ENCODE measurements around the gene SH3GL3. TPM values are rescaled to one million over a fixed set of nuclear protein-coding genes. Genes with fewer than 3 reads are reported as not detected.

The SH3GL3 gene
- total RNA-seq, 4 donors from 2014 or later, result not detected

DNA sequence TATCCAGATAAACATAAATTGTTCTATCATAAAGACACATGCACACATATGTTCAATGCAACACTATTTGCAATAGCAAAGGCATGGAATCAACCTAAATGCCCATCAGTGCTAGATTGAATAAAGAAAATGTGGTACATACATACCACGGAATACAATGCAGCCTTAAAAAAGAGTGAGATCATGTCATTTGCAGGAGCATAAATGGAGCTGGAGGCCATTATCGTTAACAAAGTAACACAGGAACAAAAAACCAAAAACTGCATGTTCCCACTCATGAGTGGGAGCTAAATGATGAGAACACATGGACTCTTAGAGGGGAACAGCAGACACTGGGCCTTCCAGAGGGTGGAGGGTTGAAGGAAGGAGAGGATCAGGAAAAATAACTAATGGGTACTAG, 79.2 kb downstream of the SH3GL3 start:
- peaks cover 0 to 12% (median 5%) of the 10 kb centered on the region in 4 donors for H3K9me3 ChIP-seq
- no peaks in the 10 kb centered on the region for H3K4me1 ChIP-seq
- no peaks in the 10 kb centered on the region for H3K36me3 ChIP-seq
- DNase-seq, result no peak
- TF ChIP-seq, protein P1, sequence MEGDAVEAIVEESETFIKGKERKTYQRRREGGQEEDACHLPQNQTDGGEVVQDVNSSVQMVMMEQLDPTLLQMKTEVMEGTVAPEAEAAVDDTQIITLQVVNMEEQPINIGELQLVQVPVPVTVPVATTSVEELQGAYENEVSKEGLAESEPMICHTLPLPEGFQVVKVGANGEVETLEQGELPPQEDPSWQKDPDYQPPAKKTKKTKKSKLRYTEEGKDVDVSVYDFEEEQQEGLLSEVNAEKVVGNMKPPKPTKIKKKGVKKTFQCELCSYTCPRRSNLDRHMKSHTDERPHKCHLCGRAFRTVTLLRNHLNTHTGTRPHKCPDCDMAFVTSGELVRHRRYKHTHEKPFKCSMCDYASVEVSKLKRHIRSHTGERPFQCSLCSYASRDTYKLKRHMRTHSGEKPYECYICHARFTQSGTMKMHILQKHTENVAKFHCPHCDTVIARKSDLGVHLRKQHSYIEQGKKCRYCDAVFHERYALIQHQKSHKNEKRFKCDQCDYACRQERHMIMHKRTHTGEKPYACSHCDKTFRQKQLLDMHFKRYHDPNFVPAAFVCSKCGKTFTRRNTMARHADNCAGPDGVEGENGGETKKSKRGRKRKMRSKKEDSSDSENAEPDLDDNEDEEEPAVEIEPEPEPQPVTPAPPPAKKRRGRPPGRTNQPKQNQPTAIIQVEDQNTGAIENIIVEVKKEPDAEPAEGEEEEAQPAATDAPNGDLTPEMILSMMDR (IDR thresholded peaks at IDR 0.05), result no peak
- TF ChIP-seq POLR2A (IDR thresholded peaks at IDR 0.05), result no peak
- no peaks in the 10 kb centered on the region for H3K27me3 ChIP-seq
- H3K27ac ChIP-seq, result no peak overlapping the region
- H3K4me3 ChIP-seq, result no peak overlapping the region

DNA sequence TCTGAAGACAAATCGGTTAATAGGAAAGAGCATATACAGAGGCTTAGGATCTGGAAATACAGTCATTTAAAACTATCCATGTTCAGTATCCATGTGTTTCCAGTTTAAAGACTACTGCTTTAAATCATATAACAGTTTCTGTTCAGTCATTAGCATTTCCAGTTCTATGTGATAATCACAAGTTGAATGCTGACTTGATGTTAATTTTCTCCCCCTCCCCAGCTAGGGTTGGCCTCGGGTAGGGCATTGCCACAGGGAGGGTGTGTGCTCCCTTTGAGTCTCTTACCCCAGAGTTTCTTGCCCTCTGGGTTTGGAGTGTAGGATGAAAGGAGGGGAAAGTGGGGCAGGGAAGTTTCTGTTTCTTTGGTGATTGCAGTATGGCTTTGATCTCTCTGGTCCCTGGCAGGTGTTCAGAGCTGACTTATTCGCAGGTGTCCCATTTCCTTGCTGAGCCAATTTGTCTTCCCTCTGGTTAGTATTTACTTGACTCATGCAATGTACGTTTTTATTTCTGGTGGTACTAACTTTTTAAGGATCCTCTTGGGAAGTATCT, 86.3 kb downstream of the SH3GL3 start:
- H3K36me3 ChIP-seq, result no peaks in the 10 kb centered on the region
- no peaks in the 10 kb centered on the region for H3K27me3 ChIP-seq
- TF ChIP-seq, protein P1 (IDR thresholded peaks at IDR 0.05), result no peak
- TF ChIP-seq POLR2A (IDR thresholded peaks at IDR 0.05), result no peak
- H3K4me3 ChIP-seq, result no peak overlapping the region
- no peak overlapping the region for H3K27ac ChIP-seq
- H3K9me3 ChIP-seq, result peaks cover 0 to 6% (median 2%) of the 10 kb centered on the region in 4 donors
- H3K4me1 ChIP-seq, result no peaks in the 10 kb centered on the region
- no peak for DNase-seq

GRCh38 chr15:83537606-83538005, 90.5 kb downstream of the SH3GL3 start:
- no peaks in the 10 kb centered on the region for H3K36me3 ChIP-seq
- TF ChIP-seq POLR2A (IDR thresholded peaks at IDR 0.05), result no peak
- TF ChIP-seq, protein P1 (IDR thresholded peaks at IDR 0.05), result no peak

GRCh38 chr15:83538682-83539081, 91.5 kb downstream of the SH3GL3 start:
- H3K9me3 ChIP-seq, result no peaks in the 10 kb centered on the region
- no peak overlapping the region for H3K4me3 ChIP-seq
- no peaks in the 10 kb centered on the region for H3K27me3 ChIP-seq
- no peak for DNase-seq
- H3K4me1 ChIP-seq, result no peaks in the 10 kb centered on the region
- no peaks in the 10 kb centered on the region for H3K36me3 ChIP-seq
- no peak overlapping the region for H3K27ac ChIP-seq
- TF ChIP-seq, protein P1 (IDR thresholded peaks at IDR 0.05), result no peak
- no peak for TF ChIP-seq POLR2A (IDR thresholded peaks at IDR 0.05)

More at GRCh38 chr15:83537606-83538005, 90.5 kb downstream of the SH3GL3 start:
- H3K4me3 ChIP-seq, result no peak overlapping the region
- H3K4me1 ChIP-seq, result no peaks in the 10 kb centered on the region
- no peak overlapping the region for H3K27ac ChIP-seq
- DNase-seq, result no peak
- no peaks in the 10 kb centered on the region for H3K9me3 ChIP-seq
- no peaks in the 10 kb centered on the region for H3K27me3 ChIP-seq

GRCh38 chr15:83545804-83546511, 98.8 kb downstream of the SH3GL3 start:
- Histone ChIP-seq H3K4me3 (no peak overlapping the region), H3K27me3 (no peaks in the 10 kb centered on the region), H3K36me3 (no peaks in the 10 kb centered on the region), H3K9me3 (no peaks in the 10 kb centered on the region), H3K4me1 (no peaks in the 10 kb centered on the region), H3K27ac (no peak overlapping the region)
- TF ChIP-seq, protein P1 (IDR thresholded peaks at IDR 0.05), result no peak
- TF ChIP-seq POLR2A (IDR thresholded peaks at IDR 0.05), result no peak
- DNase-seq, result no peak

Measured in Peyer's patch (tissue), 4 donors.